H1 (cell line): Measurements from ENCODE around the gene TCHP. TPM values are rescaled to one million over a fixed set of nuclear protein-coding genes. Genes with fewer than 3 reads are reported as not detected.

ENCODE experiments used
- CTCF ChIA-PET: fragments of 300-600 bp; sonication (Branson Sonifier 250); formaldehyde crosslinking; loops from one replicate; lab custom pipeline; 2021; ENCODE audit not compliant: partially characterized antibody; lab: Charles Lee
- POLR2A ChIA-PET: fragments of 300-600 bp; sonication (Branson Sonifier 250); formaldehyde crosslinking; loops from one replicate; lab custom pipeline; 2021; ENCODE audit warnings: inconsistent platforms; ENCODE audit not compliant: partially characterized antibody; lab: Charles Lee
- DNase-seq, 2 experiments: peaks; one replicate each; pipeline versions ENCODE4 v3.0.0 to v3.0.0-alpha.2; 2010 to 2022; ENCODE audit warnings: low spot score in 2 of 2, low read depth in 1 of 2, mixed read lengths in 1 of 2
- FAIRE-seq: peaks from 2 replicates; lab custom pipeline; 2011; peaks lifted over from hg19 to GRCh38; lab: Jason Lieb, UNC
- H2AFZ ChIP-seq: 2 replicates; pipeline ENCODE4 v1.8.1; 2012; ENCODE audit warnings: low read length, inconsistent platforms
- H2AK5ac ChIP-seq: 2 replicates; pipeline ENCODE4 v1.6.1; 2013; ENCODE audit warnings: low read depth, low read length
- H2BK120ac ChIP-seq: replicated peaks from 2 replicates; pipeline ENCODE3; 2013; ENCODE audit warnings: low read depth, low read length, inconsistent platforms
- H2BK12ac ChIP-seq: 2 replicates; pipeline ENCODE4 v1.6.1; 2013; ENCODE audit warnings: low read depth, low read length
- H2BK15ac ChIP-seq: 2 replicates; pipeline ENCODE4 v1.6.1; 2013; ENCODE audit warnings: low read length
- H2BK20ac ChIP-seq: 2 replicates; pipeline ENCODE4 v1.6.1; 2013; ENCODE audit warnings: low read length
- H2BK5ac ChIP-seq: 2 replicates; pipeline ENCODE4 v1.6.1; 2013; ENCODE audit warnings: low read depth, low read length
- H3K14ac ChIP-seq: 2 replicates; pipeline ENCODE4 v1.6.1; 2013; ENCODE audit warnings: inconsistent platforms; ENCODE audit not compliant: insufficient read length
- H3K18ac ChIP-seq: 2 replicates; pipeline ENCODE4 v1.6.1; 2013; ENCODE audit warnings: low read length; ENCODE audit errors: extremely low read depth
- H3K23ac ChIP-seq: 2 replicates; pipeline ENCODE4 v1.6.1; 2013; ENCODE audit warnings: inconsistent platforms; ENCODE audit not compliant: insufficient read length
- H3K23me2 ChIP-seq: 2 replicates; pipeline ENCODE4 v1.6.1; 2013; ENCODE audit warnings: low read depth, low read length
- H3K27ac ChIP-seq: 2 replicates; pipeline ENCODE4 v1.6.1; 2011; ENCODE audit warnings: low read depth, low read length, inconsistent platforms
- H3K27me3 ChIP-seq, 4 experiments: replicated peaks in 1 of 4; 1 replicate in 1 of 4; 2 replicates in 3 of 4; pipeline versions ENCODE4 v1.6.1 to v1.8.1; 2011 to 2013; ENCODE audit warnings: low read length in 3 of 4, mild to moderate bottlenecking in 3 of 4, inconsistent platforms in 2 of 4, mixed read lengths in 2 of 4, moderate library complexity in 1 of 4; ENCODE audit not compliant: control insufficient read depth in 3 of 4, insufficient read depth in 3 of 4; ENCODE audit errors: extremely low read depth in 1 of 4
- H3K36me3 ChIP-seq, 4 experiments: 2 replicates each; pipeline versions ENCODE4 v1.6.1 to v1.8.1; 2011 to 2013; ENCODE audit warnings: mild to moderate bottlenecking in 4 of 4, low read length in 3 of 4, moderate library complexity in 2 of 4, control low read depth in 1 of 4, inconsistent platforms in 1 of 4; ENCODE audit not compliant: insufficient read depth in 4 of 4, control insufficient read depth in 2 of 4
- H3K4ac ChIP-seq: replicated peaks from 2 replicates; pipeline ENCODE3; 2013; ENCODE audit warnings: low read length, low read depth, mixed read lengths, inconsistent platforms; ENCODE audit not compliant: insufficient read length
- H3K4me1 ChIP-seq, 4 experiments: replicated peaks in 1 of 4; 1 replicate in 1 of 4; 2 replicates in 3 of 4; pipeline versions ENCODE4 v1.6.1 to v1.8.1; 2011 to 2013; ENCODE audit warnings: low read length in 3 of 4, inconsistent platforms in 2 of 4, mixed read lengths in 1 of 4; ENCODE audit not compliant: insufficient read depth in 4 of 4, control insufficient read depth in 3 of 4
- H3K4me2 ChIP-seq, 2 experiments: 2 replicates each; pipeline versions ENCODE4 v1.6.1 to v1.8.1; 2011 to 2013; ENCODE audit warnings: low read depth in 2 of 2, low read length in 2 of 2, control low read depth in 1 of 2, inconsistent platforms in 1 of 2, mild to moderate bottlenecking in 1 of 2; ENCODE audit not compliant: insufficient read depth in 1 of 2
- H3K4me3 ChIP-seq, 4 experiments: fragments of 200-600, 300-600 bp in 1 of 4; sonication (generic), shearing (Covaris generic), sonication (Bioruptor Twin) in 1 of 4; 2 replicates each; pipeline versions ENCODE4 v1.5.1 to v1.8.1; 2011 to 2016; ENCODE audit warnings: low read length in 4 of 4, low read depth in 3 of 4, control low read depth in 2 of 4, inconsistent platforms in 2 of 4, mild to moderate bottlenecking in 2 of 4, mixed read lengths in 1 of 4, moderate library complexity in 1 of 4; ENCODE audit not compliant: insufficient read depth in 2 of 4; ENCODE audit errors: extremely low read depth in 1 of 4
- H3K56ac ChIP-seq: replicated peaks from 2 replicates; pipeline ENCODE3; 2013; ENCODE audit warnings: low read depth, mild to moderate bottlenecking, mixed read lengths, low read length, inconsistent platforms; ENCODE audit not compliant: insufficient read length
- H3K79me1 ChIP-seq: 2 replicates; pipeline ENCODE4 v1.6.1; 2013; ENCODE audit warnings: low read depth, low read length, control low read depth
- H3K79me2 ChIP-seq, 2 experiments: 2 replicates each; pipeline versions ENCODE4 v1.6.1 to v1.8.1; 2012 to 2013; ENCODE audit warnings: low read length in 2 of 2, mild to moderate bottlenecking in 2 of 2, inconsistent platforms in 1 of 2; ENCODE audit not compliant: insufficient read depth in 2 of 2, control insufficient read depth in 1 of 2
- H3K9ac ChIP-seq, 4 experiments: replicated peaks in 1 of 4; 1 replicate in 1 of 4; 2 replicates in 3 of 4; pipeline versions ENCODE4 v1.6.1 to v1.8.1; 2011 to 2013; ENCODE audit warnings: low read depth in 3 of 4, low read length in 3 of 4, control low read depth in 2 of 4, mild to moderate bottlenecking in 2 of 4, moderate library complexity in 2 of 4, inconsistent platforms in 1 of 4; ENCODE audit errors: extremely low read depth in 1 of 4
- H3K9me3 ChIP-seq, 2 experiments: 2 replicates each; pipeline versions ENCODE4 v1.6.1 to v1.8.1; 2012 to 2013; ENCODE audit warnings: mild to moderate bottlenecking in 2 of 2, moderate library complexity in 2 of 2, control low read depth in 1 of 2, inconsistent platforms in 1 of 2, low read depth in 1 of 2, low read length in 1 of 2, mixed read lengths in 1 of 2; ENCODE audit not compliant: insufficient read depth in 2 of 2
- H4K20me1 ChIP-seq, 2 experiments: replicated peaks in 1 of 2; 2 replicates each; pipeline versions ENCODE3 to v1.8.1; 2011 to 2013; ENCODE audit warnings: inconsistent platforms in 2 of 2, low read length in 2 of 2, mild to moderate bottlenecking in 1 of 2; ENCODE audit not compliant: insufficient read depth in 2 of 2, control insufficient read depth in 1 of 2
- H4K5ac ChIP-seq: 2 replicates; pipeline ENCODE4 v1.6.1; 2013; ENCODE audit warnings: low read length, low read depth, mixed read lengths, inconsistent platforms; ENCODE audit not compliant: insufficient read length
- H4K8ac ChIP-seq: 2 replicates; pipeline ENCODE4 v1.8.0; 2013; ENCODE audit warnings: mild to moderate bottlenecking, moderate library complexity, low read length, inconsistent platforms; ENCODE audit not compliant: insufficient read depth; ENCODE audit errors: extremely low read depth
- H4K91ac ChIP-seq: replicated peaks from 2 replicates; pipeline ENCODE3; 2013; ENCODE audit warnings: low read length, mixed read lengths, inconsistent platforms; ENCODE audit not compliant: insufficient read length
- CBX5 ChIP-seq: fragments of 300-800, 300-1000 bp; sonication (generic); IDR thresholded peaks from 2 replicates; pipeline ENCODE4 v1.7.1; 2016; ENCODE audit warnings: antibody characterized with exemption, low read length, low read depth
- CEBPB ChIP-seq: IDR thresholded peaks from 2 replicates; pipeline ENCODE4 v1.6.1; 2012; ENCODE audit warnings: low read depth, low read length
- CHD2 ChIP-seq: IDR thresholded peaks from 2 replicates; pipeline ENCODE4 v1.6.1; 2012; ENCODE audit warnings: low read length, improper control_type of control experiment
- CTBP2 ChIP-seq: IDR thresholded peaks from 2 replicates; pipeline ENCODE4 v1.7.0; 2011; ENCODE audit warnings: borderline replicate concordance, mild to moderate bottlenecking, moderate library complexity, mixed read lengths, low read length; ENCODE audit not compliant: insufficient read depth, insufficient read length
- JUN ChIP-seq: IDR thresholded peaks from 2 replicates; pipeline ENCODE4 v1.6.1; 2011; ENCODE audit warnings: low read depth, mild to moderate bottlenecking, improper control_type of control experiment, low read length
- MAFK ChIP-seq: IDR thresholded peaks from 2 replicates; pipeline ENCODE4 v1.6.1; 2012; ENCODE audit warnings: low read depth, mild to moderate bottlenecking, improper control_type of control experiment, low read length
- NANOG ChIP-seq: IDR thresholded peaks from 2 replicates; pipeline ENCODE4 v1.6.1; 2011; ENCODE audit warnings: low read length, low read depth, mild to moderate bottlenecking, inconsistent platforms; ENCODE audit not compliant: insufficient read depth, poor library complexity, severe bottlenecking
- SP4 ChIP-seq: IDR thresholded peaks from 2 replicates; pipeline ENCODE4 v1.6.1; 2012; ENCODE audit warnings: low read length, inconsistent platforms
- WGBS, 2 experiments: shearing (Covaris generic) in 1 of 2; methylation state at CpG; one replicate each; pipeline versions ENCODE4 v1.1.6 to v1.1.7; 2013 to 2015; ENCODE audit warnings: low lambda C conversion rate in 2 of 2, mixed read lengths in 2 of 2, inconsistent platforms in 1 of 2, low coverage in 1 of 2, missing lambda C conversion rate in 1 of 2; ENCODE audit not compliant: insufficient replicate concordance in 2 of 2, insufficient coverage in 1 of 2, insufficient read length in 1 of 2; ENCODE audit errors: extremely low coverage in 1 of 2, missing lambda C conversion rate in 1 of 2; 5-methylcytosine and 5-hydroxymethylcytosine counted together
- polyA plus RNA-seq, 7 experiments: library from polyadenylated mRNA; depleted of rRNA in 3 of 7; stranded (reverse) in 5 of 7; unstranded in 2 of 7; fragments of >200 nt in 5 of 7; fragments of 200-250 nt in 2 of 7; gene quantifications; 1 replicate in 5 of 7; 2 replicates in 1 of 7; 4 replicates in 1 of 7; pipeline versions ENCODE4 v1.2.1 to v1.2.3, GENCODE V29; 2011 to 2013; ENCODE audit warnings: missing spikeins in 2 of 7, mixed read lengths in 2 of 7
- total RNA-seq: library from RNA; stranded (reverse); fragmentation: NEBNext Ultra II Directional; extraction: Animal tissue kit (Norgen Biotek cat#: 25700); gene quantifications from 2 replicates; pipeline ENCODE4 v1.2.1, GENCODE V29; 2021
- TF ChIP-seq, protein P1 (sequence below): IDR thresholded peaks from 2 replicates; pipeline ENCODE4 v1.6.1; 2012; ENCODE audit warnings: low read length, inconsistent platforms

Gene TCHP
- total and polyA plus RNA-seq, 2 of the 8 experiments (the other 6 are each of a cell fraction or from before 2014, with no cell fraction given), result 2.8 to 4.5 TPM

DNA sequence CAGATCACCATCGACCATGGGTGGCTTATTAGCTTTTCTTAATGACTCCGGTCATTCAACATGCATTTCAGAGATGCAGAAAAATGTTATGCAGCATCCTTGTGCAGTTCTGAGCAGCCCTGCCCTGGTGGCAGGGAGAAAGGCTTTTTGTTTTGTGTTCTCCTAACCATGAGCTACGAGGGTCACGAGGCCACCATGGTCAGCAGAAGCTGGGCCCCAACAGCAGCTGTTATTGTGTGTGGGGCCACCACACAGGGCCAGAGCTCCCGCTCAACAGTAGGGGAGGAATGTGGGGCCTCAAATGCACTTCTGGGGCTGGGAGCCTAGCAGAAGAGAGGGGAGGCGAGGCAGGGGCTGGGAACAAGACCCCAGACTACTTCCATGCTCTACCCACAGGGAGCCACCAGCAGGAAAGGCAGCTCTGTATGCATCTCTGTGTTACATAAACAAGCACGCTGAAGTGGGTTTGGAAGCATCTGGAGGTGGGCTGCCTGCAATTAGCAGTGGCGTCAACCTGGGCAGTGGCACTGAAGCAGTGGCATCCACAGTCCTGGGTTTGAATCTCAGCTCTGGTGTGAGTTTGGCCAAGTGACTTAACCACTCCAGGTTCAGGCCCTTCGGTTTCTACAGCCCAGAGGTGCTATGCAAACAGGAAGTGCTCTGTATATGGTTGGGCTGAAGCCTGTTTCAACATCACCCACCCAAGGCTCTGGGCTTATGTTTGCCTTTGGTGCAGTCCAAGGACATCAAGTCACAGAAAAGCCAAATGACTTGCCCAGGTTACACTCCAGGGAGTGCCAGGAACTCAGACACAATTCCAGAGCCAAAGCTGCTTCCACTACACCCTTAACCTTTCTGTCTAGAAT lies 36.0 kb upstream of the TCHP start:
- Histone ChIP-seq H3K79me2 (no peaks in the 10 kb centered on the region; a peak in 2 of 4 replicates), H3K14ac (no peak overlapping the region), H2BK120ac (no peak overlapping the region), H3K4me1 (peaks cover 0 to 6% (median 4%) of the 10 kb centered on the region in 4 experiments; a peak in 4 of 7 replicates), H4K91ac (no peak overlapping the region), H3K4ac (no peak overlapping the region), H3K4me2 (no peak overlapping the region; a peak in 1 of 4 replicates), H4K20me1 (peaks cover 2% of the 10 kb centered on the region in 2 experiments), H3K56ac (no peak overlapping the region), H2BK15ac (no peak overlapping the region), H3K23me2 (no peaks in the 10 kb centered on the region), H4K8ac (no peak overlapping the region; the same call in 1 of the 2 replicates), H2AFZ (no peak overlapping the region), H3K36me3 (no peaks in the 10 kb centered on the region), H3K9ac (no peak overlapping the region), H3K27me3 (no peaks in the 10 kb centered on the region), H2BK20ac (no peak overlapping the region), H2BK5ac (no peak overlapping the region), H2BK12ac (peak overlapping the region; percentile 39; the same call in 1 of the 2 replicates), H3K9me3 (no peaks in the 10 kb centered on the region), H3K23ac (no peak overlapping the region), H3K4me3 (no peak overlapping the region), H4K5ac (no peak overlapping the region), H3K27ac (no peak overlapping the region), H3K79me1 (no peaks in the 10 kb centered on the region; the same call in none of the 2 replicates), H3K18ac (no peak overlapping the region), H2AK5ac (no peak overlapping the region)
- POLR2A ChIA-PET, result interaction anchor here (0.9 kb wide), 1 partner anchor 13 kb away, joined by 4 read pairs; no protein-coding TSS in a partner anchor
- CTCF ChIA-PET, result interaction anchor here (0.6 to 7.1 kb wide), 10 partner anchors 12 to 424 kb away, joined by 3 to 86 read pairs (median 4); no protein-coding TSS in a partner anchor
- DNase-seq, result no peak
- WGBS, 2 experiments, result 86% methylated on average over 9 of the region's 9 CpGs; no CpG with 5 or more reads in 1 of the 2 experiments
- no peak for FAIRE-seq
- TF ChIP-seq CTBP2 (no peak), CHD2 (no peak), MAFK (no peak), CEBPB (no peak), CBX5 (no peak), SP4 (no peak), NANOG (no peak), JUN (no peak)
- TF ChIP-seq, protein P1, sequence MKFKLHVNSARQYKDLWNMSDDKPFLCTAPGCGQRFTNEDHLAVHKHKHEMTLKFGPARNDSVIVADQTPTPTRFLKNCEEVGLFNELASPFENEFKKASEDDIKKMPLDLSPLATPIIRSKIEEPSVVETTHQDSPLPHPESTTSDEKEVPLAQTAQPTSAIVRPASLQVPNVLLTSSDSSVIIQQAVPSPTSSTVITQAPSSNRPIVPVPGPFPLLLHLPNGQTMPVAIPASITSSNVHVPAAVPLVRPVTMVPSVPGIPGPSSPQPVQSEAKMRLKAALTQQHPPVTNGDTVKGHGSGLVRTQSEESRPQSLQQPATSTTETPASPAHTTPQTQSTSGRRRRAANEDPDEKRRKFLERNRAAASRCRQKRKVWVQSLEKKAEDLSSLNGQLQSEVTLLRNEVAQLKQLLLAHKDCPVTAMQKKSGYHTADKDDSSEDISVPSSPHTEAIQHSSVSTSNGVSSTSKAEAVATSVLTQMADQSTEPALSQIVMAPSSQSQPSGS, result no peak
